Ramos (cell line): ENCODE measurements around the gene TAGLN3.

ENCODE experiments used
- in situ Hi-C: fragments of 300-500 bp; cut with MboI; formaldehyde crosslinking; loops from one replicate; pipeline ENCODE4 v1.14.3; 2022; ENCODE audit warnings: low sequenced_read_pairs; ENCODE audit not compliant: unreplicated experiment

The TAGLN3 gene

GRCh38 chr3:111998636-111999483 lies at the start of gene TAGLN3:
TSS of gene TAGLN3 (plus strand) at chr3:111998922. CDS start at chr3:111999423, 501 bp downstream.
- in situ Hi-C loops: no loop called here

- in situ Hi-C loops: no loop called here
These were observed 49.0 kb upstream of the TAGLN3 start for GRCh38 chr3:111949712-111950111.

GRCh38 chr3:111951032-111951431 lies 47.7 kb upstream of the TAGLN3 start:
- in situ Hi-C loops: no loop called here

DNA sequence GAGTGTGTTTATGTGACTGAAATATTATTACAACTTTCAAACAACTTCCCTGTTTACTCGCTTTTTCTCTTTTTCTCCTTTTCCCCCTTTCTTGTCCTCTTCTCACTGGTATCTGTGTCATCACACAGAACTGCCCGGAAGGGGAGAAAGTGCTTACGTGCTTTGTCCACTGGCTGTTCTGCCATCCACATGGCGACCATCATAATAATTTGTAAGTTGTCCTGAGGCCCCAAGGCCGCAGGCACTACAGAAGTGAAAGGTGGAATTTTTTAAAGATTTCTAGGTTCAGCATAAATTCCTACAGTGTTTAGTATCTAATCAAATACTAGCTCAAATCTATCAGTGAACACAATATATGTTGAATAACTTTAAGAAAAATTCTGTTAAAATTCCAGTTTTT lies 46.6 kb upstream of the TAGLN3 start:
- in situ Hi-C loops: no loop called here

GRCh38 chr3:111952866-111953450 lies 45.8 kb upstream of the TAGLN3 start:
- in situ Hi-C loops: no loop called here

DNA sequence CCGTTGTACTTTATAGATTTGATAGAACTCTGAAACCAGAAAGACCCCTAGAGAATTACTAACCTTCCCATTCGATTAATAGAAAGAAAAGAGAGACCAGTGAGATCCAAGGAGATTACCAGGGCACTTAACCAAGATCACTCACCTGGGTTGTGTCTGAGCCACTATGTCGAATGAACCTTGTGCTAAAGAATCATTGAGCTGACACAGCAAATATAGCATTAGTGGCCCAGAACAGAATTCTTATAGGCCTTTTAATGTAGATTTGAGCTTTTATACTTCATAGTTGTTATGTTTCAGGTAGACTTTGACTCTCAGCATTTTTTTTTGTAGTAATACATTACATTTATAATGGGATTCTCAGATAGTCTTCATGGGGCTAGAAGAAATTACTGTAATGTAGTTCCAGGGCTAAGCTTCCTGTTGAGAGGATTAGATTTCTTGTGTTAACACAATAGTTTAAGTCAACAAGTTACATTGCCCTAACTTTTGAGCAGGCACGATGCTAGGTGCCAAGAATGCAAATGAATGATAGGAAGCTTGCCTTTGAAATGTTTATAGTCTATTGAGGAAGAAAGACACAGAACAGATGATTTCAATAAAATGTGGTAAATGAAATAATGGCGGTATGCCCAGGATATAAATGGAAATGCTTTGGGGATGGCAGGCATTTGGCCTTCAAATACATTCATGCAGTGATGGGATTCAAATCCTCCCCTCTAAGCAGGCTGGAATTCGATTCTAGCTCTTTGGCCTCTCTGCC lies 44.3 kb upstream of the TAGLN3 start:
- in situ Hi-C loops: no loop called here

DNA sequence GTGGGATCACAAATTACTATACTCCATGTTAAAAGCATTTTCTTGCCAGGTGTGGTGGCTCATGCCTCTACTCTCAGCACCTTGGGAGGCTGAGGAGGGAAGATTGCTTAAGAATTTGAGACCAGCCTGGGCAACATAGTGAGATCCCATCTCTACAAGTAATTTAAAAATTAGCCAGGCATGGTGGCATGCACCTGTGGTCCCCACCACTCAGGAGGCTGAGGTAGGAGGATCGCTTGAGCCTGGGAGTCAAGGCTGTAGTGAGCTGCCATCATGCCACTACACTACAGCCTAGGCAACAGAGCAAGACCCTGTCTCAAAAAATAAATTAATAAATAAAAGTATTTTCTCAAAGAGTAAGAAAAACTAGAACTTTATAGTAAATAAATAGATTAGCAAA lies 42.8 kb upstream of the TAGLN3 start:
- in situ Hi-C loops: no loop called here

DNA sequence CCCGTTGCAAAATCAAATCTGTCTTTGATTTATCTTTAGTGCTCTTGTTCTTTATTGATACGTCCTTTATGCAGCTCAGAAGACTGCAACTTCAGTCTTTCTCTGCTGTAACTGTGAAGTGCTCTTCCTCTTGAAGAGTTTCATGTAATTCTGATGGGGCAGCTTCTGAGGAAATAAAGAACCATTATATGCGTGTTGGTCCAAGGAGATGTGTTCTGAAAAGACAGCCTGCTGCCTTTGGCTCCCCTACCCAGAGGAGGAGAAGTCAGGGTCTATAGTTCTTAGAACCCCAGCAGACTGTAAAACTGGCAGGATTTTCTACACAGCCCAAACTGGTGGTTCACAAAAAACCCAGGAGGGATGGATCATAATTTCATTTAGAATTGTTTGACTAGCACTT lies 42.3 kb upstream of the TAGLN3 start:
- in situ Hi-C loops: no loop called here

- in situ Hi-C loops: no loop called here
These were observed 41.6 kb upstream of the TAGLN3 start for GRCh38 chr3:111956995-111957734.

DNA sequence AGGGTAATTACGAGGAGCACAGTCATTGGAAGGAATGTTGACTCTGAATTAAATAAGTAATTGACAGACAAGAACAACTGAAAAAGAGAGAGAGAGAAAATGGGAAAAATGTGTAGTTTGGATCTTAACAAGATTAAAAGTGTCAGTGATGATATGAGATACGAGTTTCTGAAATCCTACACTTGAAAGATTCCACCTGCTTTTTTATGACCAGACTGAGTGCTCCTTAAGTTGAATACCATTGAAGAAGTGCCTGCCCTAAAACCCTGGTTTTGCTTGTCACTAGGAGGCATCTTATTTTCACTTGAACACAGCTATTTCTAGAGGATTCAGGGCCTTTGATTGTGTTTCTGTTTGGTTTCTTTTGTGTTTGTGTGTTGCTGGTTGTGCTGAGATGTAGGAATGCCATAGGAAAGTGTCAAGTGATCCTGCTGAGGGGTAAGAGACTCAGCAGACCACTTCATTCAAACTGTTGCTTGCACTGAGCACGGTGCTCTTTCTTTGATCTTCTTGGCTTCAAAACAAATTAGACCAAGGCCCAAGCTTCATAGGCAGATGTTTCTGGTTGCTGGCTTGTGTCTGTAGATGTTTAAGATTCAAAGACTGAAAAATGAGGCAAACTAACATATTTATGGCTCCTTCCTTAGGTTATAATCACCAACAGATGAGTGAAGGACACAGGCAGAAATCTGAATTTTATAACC lies 37.1 kb upstream of the TAGLN3 start:
- in situ Hi-C loops: no loop called here

- in situ Hi-C loops: no loop called here
These were observed 35.3 kb upstream of the TAGLN3 start for GRCh38 chr3:111963424-111963823.

GRCh38 chr3:111965484-111965883 lies 33.2 kb upstream of the TAGLN3 start:
- in situ Hi-C loops: no loop called here

GRCh38 chr3:111967068-111967467 lies 31.7 kb upstream of the TAGLN3 start:
- in situ Hi-C loops: no loop called here

GRCh38 chr3:111967651-111968274 lies 31.0 kb upstream of the TAGLN3 start:
- in situ Hi-C loops: no loop called here

- in situ Hi-C loops: no loop called here
These were observed 30.2 kb upstream of the TAGLN3 start for GRCh38 chr3:111968319-111969054.

- in situ Hi-C loops: loop anchor here (10.0 kb wide), 1 partner anchor 246 kb away; no protein-coding TSS in a partner anchor
These were observed 28.3 kb upstream of the TAGLN3 start for GRCh38 chr3:111970376-111970775.

- in situ Hi-C loops: loop anchor here (10.0 kb wide), 1 partner anchor 247 kb away; no protein-coding TSS in a partner anchor
These were observed 27.1 kb upstream of the TAGLN3 start for GRCh38 chr3:111971533-111972130.

DNA sequence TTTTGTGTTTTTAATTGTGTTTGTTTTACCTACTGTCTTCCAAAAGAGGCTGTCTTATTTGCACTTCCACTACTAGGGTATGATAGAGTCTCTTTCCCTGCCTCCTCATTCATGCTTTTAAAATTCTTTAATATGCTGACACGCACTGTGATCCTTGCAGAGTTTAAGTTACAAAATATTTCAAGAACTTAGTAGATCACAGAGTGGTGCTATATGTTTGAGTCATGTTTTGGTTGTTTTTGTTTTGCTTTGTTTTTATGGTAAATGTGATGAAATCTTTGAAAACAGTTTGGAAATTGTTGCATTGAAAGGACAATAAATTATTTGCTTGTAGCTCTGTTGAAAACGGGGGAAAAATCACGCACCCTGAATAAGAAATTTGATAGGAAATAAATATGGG lies 25.8 kb upstream of the TAGLN3 start:
- in situ Hi-C loops: loop anchor here (10.0 kb wide), 1 partner anchor 248 kb away; no protein-coding TSS in a partner anchor
